ENCODE results near the gene A2M. TPM values are rescaled to one million over a fixed set of nuclear protein-coding genes. Genes with fewer than 3 reads are reported as not detected.

A2M gene
- total and polyA plus RNA-seq, 2 donors (not counting 3 experiments of a cell fraction or from before 2014, with no cell fraction given) = 11.5 to 16.9 TPM

DNA sequence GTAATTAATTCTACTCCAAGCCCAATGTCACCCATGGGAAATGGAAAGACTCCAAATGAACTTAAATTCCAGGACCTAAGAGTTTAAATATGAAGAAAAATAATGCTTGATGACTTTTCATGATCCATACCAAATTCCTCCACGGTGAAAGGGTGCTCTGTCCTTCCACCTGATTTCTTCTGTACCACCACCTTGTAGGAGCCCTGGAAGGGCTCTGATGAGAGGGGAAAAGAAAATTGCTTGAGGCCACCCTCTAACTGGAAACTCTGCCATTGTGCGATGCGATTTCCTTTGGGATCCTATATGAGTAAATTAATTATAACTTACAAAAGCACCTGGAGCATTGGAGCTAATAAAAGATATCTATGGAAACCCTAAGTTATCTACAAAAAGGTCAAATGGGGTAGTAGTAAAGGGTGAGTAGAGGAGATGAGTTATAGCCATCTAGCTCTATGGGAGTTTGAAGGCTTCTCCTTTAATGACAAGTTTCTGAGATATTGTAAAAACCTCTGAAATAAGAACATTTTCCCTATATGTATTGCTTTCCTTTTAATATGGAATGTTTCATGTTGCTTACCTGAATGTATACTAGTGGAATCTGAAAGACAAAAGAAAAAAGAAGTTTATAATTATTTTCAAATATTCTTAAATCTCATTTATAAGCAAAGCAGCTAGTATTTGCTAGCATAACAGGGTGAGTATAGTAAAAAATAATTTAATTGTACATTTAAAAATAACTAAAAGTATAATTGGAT lies 5.8 kb downstream of the A2M start:
- ChIA-PET CTCF (interaction anchor here (0.6 kb wide), 1 partner anchor 453 kb away, joined by 3 read pairs; no protein-coding TSS in a partner anchor), POLR2A (no interaction called here)
- no TSS peak for BruUV-seq (replicated peaks)
- H3K4me1 ChIP-seq (ENCODE audit: control insufficient read depth, extremely low read depth, insufficient read depth, low read length) = no peaks in the 10 kb centered on the region
- no peak overlapping the region for H3K9ac ChIP-seq (replicated peaks; ENCODE audit: extremely low read depth, insufficient read depth, low read length)
- no peak overlapping the region for H3K4me2 ChIP-seq (ENCODE audit: insufficient read depth, low read length)
- no peak overlapping the region for H3K27ac ChIP-seq (ENCODE audit: insufficient read depth, low read depth, low read length)
- intact Hi-C loops (cut with micrococcal nuclease) (no loop called here), dilution Hi-C loops (cut with MboI; ENCODE audit: extremely low pct_ligation_motif_present, low sequenced_read_pairs) (no loop called here)
- DNase-seq (ENCODE audit: low read depth, low spot score) = no peak
- peaks cover 0 to 2% of the 10 kb centered on the region in 2 experiments for H3K27me3 ChIP-seq (ENCODE audit: control insufficient read depth in 2 of 2, insufficient read depth in 2 of 2, low read length in 2 of 2)
- H3K9me1 ChIP-seq (replicated peaks; ENCODE audit: control insufficient read depth, extremely low read depth, insufficient read depth, low read length) = no peaks in the 10 kb centered on the region
- H3K9me3 ChIP-seq (replicated peaks; ENCODE audit: control insufficient read depth, insufficient read depth, low read length) = no peaks in the 10 kb centered on the region
- no peak for FAIRE-seq
- H3K79me2 ChIP-seq (ENCODE audit: control insufficient read depth, insufficient read depth, low read length) = no peaks in the 10 kb centered on the region
- no peak overlapping the region for H3K4me3 ChIP-seq (replicated peaks in 1 of 3; ENCODE audit: insufficient read depth in 1 of 3, low read depth in 1 of 3, low read length in 3 of 3)
- no peaks in the 10 kb centered on the region for H4K20me1 ChIP-seq (replicated peaks; ENCODE audit: control insufficient read depth, extremely low read depth, insufficient read depth, low read length)
- H3K36me3 ChIP-seq (ENCODE audit: control insufficient read depth in 2 of 2, extremely low read depth in 1 of 2, insufficient read depth in 2 of 2, low read length in 2 of 2) = no peaks in the 10 kb centered on the region
- TF ChIP-seq, protein P1, sequence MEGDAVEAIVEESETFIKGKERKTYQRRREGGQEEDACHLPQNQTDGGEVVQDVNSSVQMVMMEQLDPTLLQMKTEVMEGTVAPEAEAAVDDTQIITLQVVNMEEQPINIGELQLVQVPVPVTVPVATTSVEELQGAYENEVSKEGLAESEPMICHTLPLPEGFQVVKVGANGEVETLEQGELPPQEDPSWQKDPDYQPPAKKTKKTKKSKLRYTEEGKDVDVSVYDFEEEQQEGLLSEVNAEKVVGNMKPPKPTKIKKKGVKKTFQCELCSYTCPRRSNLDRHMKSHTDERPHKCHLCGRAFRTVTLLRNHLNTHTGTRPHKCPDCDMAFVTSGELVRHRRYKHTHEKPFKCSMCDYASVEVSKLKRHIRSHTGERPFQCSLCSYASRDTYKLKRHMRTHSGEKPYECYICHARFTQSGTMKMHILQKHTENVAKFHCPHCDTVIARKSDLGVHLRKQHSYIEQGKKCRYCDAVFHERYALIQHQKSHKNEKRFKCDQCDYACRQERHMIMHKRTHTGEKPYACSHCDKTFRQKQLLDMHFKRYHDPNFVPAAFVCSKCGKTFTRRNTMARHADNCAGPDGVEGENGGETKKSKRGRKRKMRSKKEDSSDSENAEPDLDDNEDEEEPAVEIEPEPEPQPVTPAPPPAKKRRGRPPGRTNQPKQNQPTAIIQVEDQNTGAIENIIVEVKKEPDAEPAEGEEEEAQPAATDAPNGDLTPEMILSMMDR (IDR thresholded peaks at IDR 0.05; ENCODE audit: extremely low read depth in 1 of 2, insufficient read depth in 1 of 2, low read depth in 1 of 2, low read length in 2 of 2) = no peak
- no peak for TF ChIP-seq POLR2AphosphoS5 (IDR thresholded peaks at IDR 0.05; ENCODE audit: insufficient read depth, low read depth, low read length)
- no peak for TF ChIP-seq MYC (IDR thresholded peaks at IDR 0.05; ENCODE audit: low read depth, low read length)
- TF ChIP-seq, protein P2, sequence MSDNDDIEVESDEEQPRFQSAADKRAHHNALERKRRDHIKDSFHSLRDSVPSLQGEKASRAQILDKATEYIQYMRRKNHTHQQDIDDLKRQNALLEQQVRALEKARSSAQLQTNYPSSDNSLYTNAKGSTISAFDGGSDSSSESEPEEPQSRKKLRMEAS (IDR thresholded peaks at IDR 0.05; ENCODE audit: insufficient read depth, insufficient read length) = no peak
- no peak for TF ChIP-seq JUN (IDR thresholded peaks at IDR 0.05; ENCODE audit: borderline replicate concordance, insufficient read depth, insufficient read length, low read depth)
- TF ChIP-seq EZH2 (IDR thresholded peaks at IDR 0.05; ENCODE audit: borderline replicate concordance, low read depth, low read length, severe bottlenecking) = no peak
- TF ChIP-seq POLR2A (IDR thresholded peaks at IDR 0.05; ENCODE audit: low read depth, low read length) = no peak
- TF ChIP-seq FOS (IDR thresholded peaks at IDR 0.05; ENCODE audit: borderline replicate concordance, insufficient read depth, low read length) = no peak
- no peak for TF ChIP-seq GATA2 (IDR thresholded peaks at IDR 0.05; ENCODE audit: insufficient read depth, insufficient read length, low read depth, low read length)
- H2AFZ ChIP-seq (ENCODE audit: low read depth, low read length) = no peak overlapping the region
